ENCODE results near the gene CEPT1.

Gene CEPT1

DNA sequence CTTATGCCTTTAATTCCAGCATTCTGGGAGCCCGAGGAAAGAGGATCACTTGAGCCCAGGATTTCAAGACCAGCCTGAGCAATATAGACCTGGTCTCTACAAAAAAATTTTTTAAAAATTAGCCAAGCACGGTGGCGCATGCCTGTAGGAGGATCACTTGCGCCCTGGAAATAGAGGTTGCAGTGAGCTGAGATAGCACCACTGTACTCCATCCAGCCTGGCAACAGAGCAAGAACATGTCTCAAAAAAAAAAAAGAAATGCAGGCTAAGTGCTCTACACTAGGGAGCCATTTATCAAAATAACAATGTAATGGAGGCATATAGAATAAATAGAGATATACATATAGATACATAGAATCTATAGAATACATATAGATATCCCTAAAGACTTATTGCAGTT is 23.3 kb downstream of the CEPT1 start:
- FAIRE-seq (no peak), DNase-seq (ENCODE audit: insufficient read length, low spot score) (no peak)
- no peak for TF ChIP-seq CTCF (IDR thresholded peaks at IDR 0.05; ENCODE audit: insufficient read depth, missing control alignments)

DNA sequence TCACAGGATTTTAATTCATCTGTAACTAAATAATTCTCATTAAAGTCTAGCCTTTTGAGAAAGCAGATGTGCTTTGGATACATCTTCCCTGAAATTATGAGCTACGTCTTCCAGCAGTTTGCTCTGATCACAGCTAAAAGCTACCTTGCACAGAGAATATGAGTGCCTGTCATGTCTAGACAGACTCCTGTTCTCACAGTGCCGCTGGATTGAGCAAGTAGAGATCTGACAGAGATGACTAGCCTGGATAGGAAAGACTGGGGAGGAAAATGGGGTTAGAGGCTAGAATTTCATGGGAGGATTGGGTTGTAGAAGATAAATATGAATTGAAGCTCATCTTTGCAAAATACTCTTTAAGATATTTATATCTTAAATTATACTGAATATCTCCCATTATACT is 24.1 kb downstream of the CEPT1 start:
- DNase-seq (ENCODE audit: insufficient read length, low spot score) (no peak), FAIRE-seq (no peak)
- no peak for TF ChIP-seq CTCF (IDR thresholded peaks at IDR 0.05; ENCODE audit: insufficient read depth, missing control alignments)

GRCh38 chr1:111172463-111172862 is 32.4 kb downstream of the CEPT1 start:
- no peak for TF ChIP-seq CTCF (IDR thresholded peaks at IDR 0.05; ENCODE audit: insufficient read depth, missing control alignments)
- no peak for FAIRE-seq
- no peak for DNase-seq (ENCODE audit: insufficient read length, low spot score)

DNA sequence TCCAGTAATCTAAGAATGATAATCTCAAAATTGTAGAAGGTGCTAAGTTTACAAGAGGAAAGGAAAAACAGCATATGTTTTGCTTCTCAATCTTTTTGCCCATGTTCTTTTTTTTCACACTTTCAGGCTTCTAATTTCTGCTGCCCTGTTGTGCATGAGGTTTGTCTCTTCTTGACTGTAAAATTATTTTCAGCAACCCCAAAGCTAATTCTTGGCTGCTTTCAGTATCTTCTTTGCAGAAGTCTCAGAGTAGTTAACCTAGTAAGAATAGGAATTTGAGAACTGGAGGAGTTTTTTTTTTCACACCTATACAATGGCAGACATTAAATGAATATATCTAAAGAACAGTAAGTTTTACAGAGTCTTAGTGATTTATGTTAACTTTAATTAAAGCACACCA is 34.0 kb downstream of the CEPT1 start:
- DNase-seq (ENCODE audit: insufficient read length, low spot score) (no peak), FAIRE-seq (no peak)
- TF ChIP-seq CTCF (IDR thresholded peaks at IDR 0.05; ENCODE audit: insufficient read depth, missing control alignments), result no peak

- DNase-seq (ENCODE audit: insufficient read length, low spot score) (no peak), FAIRE-seq (no peak)
- TF ChIP-seq CTCF (IDR thresholded peaks at IDR 0.05; ENCODE audit: insufficient read depth, missing control alignments), result no peak
Measured at GRCh38 chr1:111175349-111175748, 35.3 kb downstream of the CEPT1 start.

DNA sequence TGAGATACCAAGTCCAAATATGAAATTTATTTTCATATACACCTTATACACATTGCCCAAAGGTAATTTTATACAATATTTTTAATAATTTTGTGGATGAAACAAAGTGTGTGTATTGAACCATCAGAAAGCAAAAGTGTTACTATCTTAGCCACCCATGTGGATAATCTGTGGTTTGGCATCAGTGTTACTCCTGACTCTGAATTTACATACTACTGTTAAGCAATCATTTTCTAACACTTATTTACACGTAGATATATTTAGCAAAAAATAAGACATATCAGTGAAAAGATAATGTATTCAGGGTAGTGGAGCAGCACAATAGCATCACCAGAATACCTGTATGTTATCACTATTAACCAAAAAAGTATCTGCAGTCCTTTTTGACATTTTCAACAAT is 36.7 kb downstream of the CEPT1 start:
- FAIRE-seq (no peak), DNase-seq (ENCODE audit: insufficient read length, low spot score) (no peak)
- TF ChIP-seq CTCF (IDR thresholded peaks at IDR 0.05; ENCODE audit: insufficient read depth, missing control alignments), result no peak

DNA sequence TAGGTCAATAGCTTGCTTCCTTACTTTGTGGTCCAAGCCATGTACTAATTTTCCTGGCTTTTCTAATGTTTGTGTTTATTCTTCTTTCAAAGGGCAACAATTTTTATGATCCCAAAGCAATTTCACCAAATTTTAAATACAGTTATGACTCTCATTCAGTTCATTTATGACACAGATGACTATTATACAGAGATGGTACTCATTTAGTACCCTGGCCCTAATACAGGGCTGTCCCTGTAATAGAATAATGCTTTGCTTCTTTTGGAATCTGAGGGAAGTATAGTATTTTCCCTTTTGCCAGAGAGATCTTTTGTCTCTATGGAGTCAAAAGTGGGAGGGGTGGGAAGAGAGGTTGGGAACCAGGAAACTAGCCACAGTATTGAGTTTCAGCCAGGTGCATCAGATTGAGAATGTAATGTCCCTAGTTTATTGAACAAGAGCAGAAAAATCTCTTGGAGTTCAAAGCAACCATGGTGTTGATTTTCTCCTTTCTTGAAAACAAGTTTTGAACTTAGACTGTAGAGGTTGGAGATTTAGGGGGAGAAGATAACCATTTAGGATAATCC is 40.0 kb downstream of the CEPT1 start:
- DNase-seq (ENCODE audit: insufficient read length, low spot score) (no peak), FAIRE-seq (no peak)
- TF ChIP-seq CTCF (IDR thresholded peaks at IDR 0.05; ENCODE audit: insufficient read depth, missing control alignments), result no peak
